HFFc6 (cell line): ENCODE results near the gene PTPN7. TPM values are rescaled to one million over a fixed set of nuclear protein-coding genes. Genes with fewer than 3 reads are reported as not detected.
A peak's percentile ranks its signal among the peaks of the same experiment; 100 is the strongest.
"Not testable (repeated sequence)": the region's sequence is repeated elsewhere in the genome, so short reads cannot be mapped to it uniquely, and the experiment has no call there.

Experiments used
- DNase-seq: peaks from one replicate; pipeline ENCODE4 v3.0.0-alpha.2; 2018
- H3K27ac Mint-ChIP-seq: 2 replicates; pipeline ENCODE4 v1.8.0; 2020; ENCODE audit warnings: mild to moderate bottlenecking, mixed read lengths
- H3K27me3 Mint-ChIP-seq: 2 replicates; pipeline ENCODE4 v1.8.0; 2021; ENCODE audit warnings: mild to moderate bottlenecking, moderate library complexity, mixed read lengths; ENCODE audit not compliant: insufficient read depth
- H3K36me3 Mint-ChIP-seq: 2 replicates; pipeline ENCODE4 v1.8.0; 2021; ENCODE audit warnings: low read depth, mixed read lengths
- H3K4me1 Mint-ChIP-seq: 2 replicates; pipeline ENCODE4 v1.8.0; 2020; ENCODE audit warnings: low read depth, mixed read lengths
- H3K4me3 Mint-ChIP-seq: 2 replicates; pipeline ENCODE4 v1.8.0; 2020; ENCODE audit warnings: mild to moderate bottlenecking, moderate library complexity, mixed read lengths
- H3K9me3 Mint-ChIP-seq: 2 replicates; pipeline ENCODE4 v1.8.0; 2020; ENCODE audit warnings: mild to moderate bottlenecking, mixed read lengths
- CTCF ChIP-seq: fragments of 200-600 bp; sonication (generic); IDR thresholded peaks from 2 replicates; pipeline ENCODE4 v1.5.0; 2021; ENCODE audit warnings: antibody characterized with exemption, mild to moderate bottlenecking
- total RNA-seq, 6 experiments: library from RNA; stranded (reverse); fragmentation: NEBNext Ultra II Directional; extraction: Animal tissue kit (Norgen Biotek cat#: 25700); gene quantifications; 2 replicates in 1 of 6; 3 replicates in 5 of 6; pipeline ENCODE4 v1.2.3, GENCODE V29; 2021

The PTPN7 gene
- total RNA-seq, 6 experiments from 2014 or later = not detected

- no peaks in the 10 kb centered on the region for H3K9me3 Mint-ChIP-seq
- H3K4me3 Mint-ChIP-seq = no peak overlapping the region
- TF ChIP-seq CTCF = no peak
- no peaks in the 10 kb centered on the region for H3K36me3 Mint-ChIP-seq
- H3K27ac Mint-ChIP-seq = no peak overlapping the region
- H3K27me3 Mint-ChIP-seq = peaks cover 5% of the 10 kb centered on the region
- peaks cover 13% of the 10 kb centered on the region for H3K4me1 Mint-ChIP-seq
- DNase-seq = no peak
Measured at GRCh38 chr1:202113690-202114300, 46.6 kb downstream of the PTPN7 start.

- peaks cover 9% of the 10 kb centered on the region for H3K27me3 Mint-ChIP-seq
- H3K9me3 Mint-ChIP-seq = no peaks in the 10 kb centered on the region
- TF ChIP-seq CTCF = no peak
- H3K4me3 Mint-ChIP-seq = no peak overlapping the region
- no peaks in the 10 kb centered on the region for H3K36me3 Mint-ChIP-seq
- DNase-seq = peak; percentile 12
- peaks cover 13% of the 10 kb centered on the region for H3K4me1 Mint-ChIP-seq
- H3K27ac Mint-ChIP-seq = no peak overlapping the region
Measured at GRCh38 chr1:202112859-202113689, 47.3 kb downstream of the PTPN7 start.

GRCh38 chr1:202111589-202111988 is 48.8 kb downstream of the PTPN7 start:
- not testable (repeated sequence) for H3K27ac Mint-ChIP-seq, H3K36me3 Mint-ChIP-seq, H3K4me3 Mint-ChIP-seq, DNase-seq, H3K9me3 Mint-ChIP-seq
- H3K27me3 Mint-ChIP-seq = peaks cover 11% of the 10 kb centered on the region
- peaks cover 13% of the 10 kb centered on the region for H3K4me1 Mint-ChIP-seq

- no peak for DNase-seq
- Mint-ChIP-seq H3K9me3 (no peaks in the 10 kb centered on the region), H3K27ac (no peak overlapping the region), H3K4me3 (no peak overlapping the region), H3K27me3 (peaks cover 11% of the 10 kb centered on the region), H3K4me1 (peaks cover 16% of the 10 kb centered on the region), H3K36me3 (no peaks in the 10 kb centered on the region)
- no peak for TF ChIP-seq CTCF
Measured at GRCh38 chr1:202110977-202111376, 49.4 kb downstream of the PTPN7 start.

- H3K27ac Mint-ChIP-seq = no peak overlapping the region
- no peak overlapping the region for H3K4me3 Mint-ChIP-seq
- DNase-seq = no peak
- no peaks in the 10 kb centered on the region for H3K36me3 Mint-ChIP-seq
- no peaks in the 10 kb centered on the region for H3K9me3 Mint-ChIP-seq
- H3K27me3 Mint-ChIP-seq = peaks cover 8% of the 10 kb centered on the region
- TF ChIP-seq CTCF = no peak
- H3K4me1 Mint-ChIP-seq = peaks cover 21% of the 10 kb centered on the region
Measured at GRCh38 chr1:202107801-202108731, 52.3 kb downstream of the PTPN7 start.
